Measurements from ENCODE around the gene USP12. TPM values are rescaled to one million over a fixed set of nuclear protein-coding genes. Genes with fewer than 3 reads are reported as not detected.

Gene USP12
- total RNA-seq, 1 donor from 2014 or later = 17.9 TPM

- FAIRE-seq (no peak), DNase-seq (ENCODE audit: low read depth) (no peak)
- H3K4me3 ChIP-seq (ENCODE audit: low read depth, low read length) = no peak overlapping the region
- TF ChIP-seq, protein P1, sequence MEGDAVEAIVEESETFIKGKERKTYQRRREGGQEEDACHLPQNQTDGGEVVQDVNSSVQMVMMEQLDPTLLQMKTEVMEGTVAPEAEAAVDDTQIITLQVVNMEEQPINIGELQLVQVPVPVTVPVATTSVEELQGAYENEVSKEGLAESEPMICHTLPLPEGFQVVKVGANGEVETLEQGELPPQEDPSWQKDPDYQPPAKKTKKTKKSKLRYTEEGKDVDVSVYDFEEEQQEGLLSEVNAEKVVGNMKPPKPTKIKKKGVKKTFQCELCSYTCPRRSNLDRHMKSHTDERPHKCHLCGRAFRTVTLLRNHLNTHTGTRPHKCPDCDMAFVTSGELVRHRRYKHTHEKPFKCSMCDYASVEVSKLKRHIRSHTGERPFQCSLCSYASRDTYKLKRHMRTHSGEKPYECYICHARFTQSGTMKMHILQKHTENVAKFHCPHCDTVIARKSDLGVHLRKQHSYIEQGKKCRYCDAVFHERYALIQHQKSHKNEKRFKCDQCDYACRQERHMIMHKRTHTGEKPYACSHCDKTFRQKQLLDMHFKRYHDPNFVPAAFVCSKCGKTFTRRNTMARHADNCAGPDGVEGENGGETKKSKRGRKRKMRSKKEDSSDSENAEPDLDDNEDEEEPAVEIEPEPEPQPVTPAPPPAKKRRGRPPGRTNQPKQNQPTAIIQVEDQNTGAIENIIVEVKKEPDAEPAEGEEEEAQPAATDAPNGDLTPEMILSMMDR (IDR thresholded peaks at IDR 0.05; ENCODE audit: insufficient read depth, low read length, severe bottlenecking) = no peak
- no peaks in the 10 kb centered on the region for H3K27me3 ChIP-seq (ENCODE audit: control insufficient read depth, insufficient read depth, low read length)
- H3K36me3 ChIP-seq (ENCODE audit: control insufficient read depth, insufficient read depth, low read length) = no peaks in the 10 kb centered on the region
These were observed 36.9 kb upstream of the USP12 start for GRCh38 chr13:27208514-27208913.

- Histone ChIP-seq H3K36me3 (ENCODE audit: control insufficient read depth, insufficient read depth, low read length) (no peaks in the 10 kb centered on the region), H3K27me3 (ENCODE audit: control insufficient read depth, insufficient read depth, low read length) (no peaks in the 10 kb centered on the region), H3K4me3 (ENCODE audit: low read depth, low read length) (no peak overlapping the region)
- FAIRE-seq (no peak), DNase-seq (ENCODE audit: low read depth) (peak; percentile 26)
- TF ChIP-seq, protein P1 (IDR thresholded peaks at IDR 0.05; ENCODE audit: insufficient read depth, low read length, severe bottlenecking) = peak; percentile 35
These were observed 32.2 kb upstream of the USP12 start for GRCh38 chr13:27203854-27204253.

GRCh38 chr13:27203186-27203585 is 31.6 kb upstream of the USP12 start:
- H3K27me3 ChIP-seq (ENCODE audit: control insufficient read depth, insufficient read depth, low read length) = no peaks in the 10 kb centered on the region
- no peak overlapping the region for H3K4me3 ChIP-seq (ENCODE audit: low read depth, low read length)
- H3K36me3 ChIP-seq (ENCODE audit: control insufficient read depth, insufficient read depth, low read length) = no peaks in the 10 kb centered on the region
- TF ChIP-seq, protein P1 (IDR thresholded peaks at IDR 0.05; ENCODE audit: insufficient read depth, low read length, severe bottlenecking) = no peak
- no peak for DNase-seq (ENCODE audit: low read depth)
- FAIRE-seq = no peak

- Histone ChIP-seq H3K4me3 (ENCODE audit: low read depth, low read length) (no peak overlapping the region), H3K27me3 (ENCODE audit: control insufficient read depth, insufficient read depth, low read length) (no peaks in the 10 kb centered on the region), H3K36me3 (ENCODE audit: control insufficient read depth, insufficient read depth, low read length) (no peaks in the 10 kb centered on the region)
- TF ChIP-seq, protein P1 (IDR thresholded peaks at IDR 0.05; ENCODE audit: insufficient read depth, low read length, severe bottlenecking) = no peak
- FAIRE-seq (no peak), DNase-seq (ENCODE audit: low read depth) (peak; percentile 42)
These were observed 30.1 kb upstream of the USP12 start for GRCh38 chr13:27201661-27202060.

- peak; percentile 76 for DNase-seq (ENCODE audit: low read depth)
- no peak for FAIRE-seq
- H3K4me3 ChIP-seq (ENCODE audit: low read depth, low read length) = no peak overlapping the region
- no peaks in the 10 kb centered on the region for H3K36me3 ChIP-seq (ENCODE audit: control insufficient read depth, insufficient read depth, low read length)
- TF ChIP-seq, protein P1 (IDR thresholded peaks at IDR 0.05; ENCODE audit: insufficient read depth, low read length, severe bottlenecking) = no peak
- H3K27me3 ChIP-seq (ENCODE audit: control insufficient read depth, insufficient read depth, low read length) = no peaks in the 10 kb centered on the region
These were observed 28.9 kb upstream of the USP12 start for GRCh38 chr13:27200413-27201070.

DNA sequence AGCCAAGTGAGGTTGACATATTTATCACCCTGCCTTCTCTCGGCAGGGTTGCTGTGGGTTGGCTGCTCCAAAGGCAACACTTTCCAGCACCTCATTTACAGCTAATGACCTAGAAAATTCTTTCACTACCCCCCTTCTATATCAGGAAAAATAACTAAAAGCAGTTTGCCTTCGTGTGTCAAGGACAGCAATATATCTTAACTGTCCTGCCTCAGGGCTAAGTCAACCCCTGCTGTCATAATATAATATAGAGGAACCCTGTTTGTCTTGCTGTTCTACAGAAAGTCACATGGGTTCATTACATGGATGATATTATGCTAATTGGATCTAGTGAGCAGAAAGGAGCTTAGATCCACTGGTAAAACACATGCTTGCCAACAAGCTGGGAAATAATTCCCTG is 28.1 kb upstream of the USP12 start:
- TF ChIP-seq, protein P1 (IDR thresholded peaks at IDR 0.05; ENCODE audit: insufficient read depth, low read length, severe bottlenecking) = no peak

More for the DNA sequence above, 28.1 kb upstream of the USP12 start:
- no peaks in the 10 kb centered on the region for H3K36me3 ChIP-seq (ENCODE audit: control insufficient read depth, insufficient read depth, low read length)
- no peak for DNase-seq (ENCODE audit: low read depth)
- no peak overlapping the region for H3K4me3 ChIP-seq (ENCODE audit: low read depth, low read length)
- no peaks in the 10 kb centered on the region for H3K27me3 ChIP-seq (ENCODE audit: control insufficient read depth, insufficient read depth, low read length)
- FAIRE-seq = no peak
